Caco-2 (cell line): ENCODE data around the gene PCF11. TPM values are rescaled to one million over a fixed set of nuclear protein-coding genes. Genes with fewer than 3 reads are reported as not detected.
"Not testable (repeated sequence)": the region's sequence is repeated elsewhere in the genome, so short reads cannot be mapped to it uniquely, and the experiment has no call there.

Experiments
- BruUV-seq: library from RNA; stranded (reverse); fragments of 400-500 nt; replicated peaks from 2 replicates; lab custom pipeline; 2021; lab: Mats Ljungman, UMichigan
- CTCF ChIA-PET: fragments of 300-600 bp; sonication (Branson Sonifier 250); formaldehyde crosslinking; loops from one replicate; lab custom pipeline; 2022; ENCODE audit warnings: antibody characterized with exemption; lab: Charles Lee
- POLR2A ChIA-PET: fragments of 300-600 bp; sonication (Branson Sonifier 250); formaldehyde crosslinking; loops from one replicate; lab custom pipeline; 2022; ENCODE audit warnings: antibody characterized with exemption; lab: Charles Lee
- DNase-seq, 2 experiments: peaks; one replicate each; pipeline versions ENCODE4 v3.0.0 to v3.0.0-alpha.2; 2020 to 2022
- H3K27me3 ChIP-seq: replicated peaks from 2 replicates; pipeline ENCODE4 v1.6.0; 2011; ENCODE audit warnings: low read length; ENCODE audit not compliant: control insufficient read depth, insufficient read depth
- H3K36me3 ChIP-seq: 2 replicates; pipeline ENCODE4 v1.5.1; 2011; ENCODE audit warnings: low read length; ENCODE audit not compliant: control insufficient read depth, insufficient read depth
- H3K4me1 ChIP-seq: fragments of 250-450 bp; sonication (Bioruptor Pico); 2 replicates; pipeline ENCODE4 v1.5.1; 2020; ENCODE audit warnings: mild to moderate bottlenecking
- H3K4me3 ChIP-seq: 2 replicates; pipeline ENCODE4 v1.5.1; 2011; ENCODE audit warnings: low read depth, mild to moderate bottlenecking, control low read depth, low read length
- H3K9me3 ChIP-seq: fragments of 250-450 bp; sonication (Bioruptor Pico); 2 replicates; pipeline ENCODE4 v1.5.1; 2020; ENCODE audit warnings: mild to moderate bottlenecking, moderate library complexity
- H3K27ac Mint-ChIP-seq: one replicate; pipeline ENCODE4 v1.8.0; 2022; ENCODE audit warnings: mixed read lengths; ENCODE audit not compliant: unreplicated experiment
- H3K27me3 Mint-ChIP-seq: one replicate; pipeline ENCODE4 v1.8.0; 2022; ENCODE audit warnings: mixed read lengths; ENCODE audit not compliant: insufficient read depth, unreplicated experiment
- H3K36me3 Mint-ChIP-seq: one replicate; pipeline ENCODE4 v1.8.0; 2022; ENCODE audit warnings: mild to moderate bottlenecking, mixed read lengths; ENCODE audit not compliant: insufficient read depth, unreplicated experiment
- H3K4me1 Mint-ChIP-seq: one replicate; pipeline ENCODE4 v1.8.0; 2022; ENCODE audit warnings: low read depth, mixed read lengths; ENCODE audit not compliant: unreplicated experiment
- H3K4me3 Mint-ChIP-seq: one replicate; pipeline ENCODE4 v1.8.0; 2022; ENCODE audit warnings: mild to moderate bottlenecking, moderate library complexity, mixed read lengths; ENCODE audit not compliant: unreplicated experiment
- H3K9me3 Mint-ChIP-seq: one replicate; pipeline ENCODE4 v1.8.0; 2022; ENCODE audit warnings: mixed read lengths; ENCODE audit not compliant: unreplicated experiment
- intact Hi-C: fragments of 100-400 bp; cut with micrococcal nuclease; formaldehyde crosslinking; loops from one replicate; pipeline ENCODE4 v1.10.0; 2022; ENCODE audit not compliant: unreplicated experiment
- total RNA-seq: library from RNA; stranded (reverse); gene quantifications from 2 replicates; pipeline ENCODE4 v1.2.3, GENCODE V29; 2022
- TF ChIP-seq, protein P1 (sequence below), 2 experiments: fragments of 200-600 bp in 1 of 2; IDR thresholded peaks; 1 replicate in 1 of 2; 2 replicates in 1 of 2; pipeline versions ENCODE4 v1.5.1 to v1.8.0; 2011 to 2022; ENCODE audit warnings: antibody characterized with exemption in 1 of 2, control low read depth in 1 of 2, inconsistent platforms in 1 of 2, low read depth in 1 of 2, low read length in 1 of 2, mild to moderate bottlenecking in 1 of 2, moderate library complexity in 1 of 2; ENCODE audit not compliant: insufficient read depth in 1 of 2, severe bottlenecking in 1 of 2, unreplicated experiment in 1 of 2

The PCF11 gene
- total RNA-seq, 1 experiment from 2014 or later: 78.4 TPM

DNA sequence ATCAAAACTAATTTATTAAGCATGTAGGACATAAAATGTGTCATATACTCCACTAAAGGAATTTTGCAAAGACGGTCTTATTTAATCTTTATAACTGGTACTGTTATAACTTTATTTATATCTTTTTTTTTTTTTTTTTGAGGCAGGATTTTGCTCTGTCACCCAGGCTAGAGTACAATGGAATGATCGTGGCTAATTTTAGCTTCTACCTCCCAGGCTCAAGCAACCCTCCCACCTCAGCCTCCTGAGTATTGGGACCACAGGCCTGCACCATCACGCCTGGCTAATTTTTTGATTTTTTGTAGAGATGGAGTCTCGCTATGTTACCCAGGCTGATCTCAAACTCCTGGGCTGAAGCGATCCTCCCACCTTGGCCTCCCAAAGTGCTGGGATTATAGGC is 31.4 kb upstream of the PCF11 start:
- Mint-ChIP-seq H3K4me1 (no peaks in the 10 kb centered on the region), H3K9me3 (no peaks in the 10 kb centered on the region), H3K27me3 (no peaks in the 10 kb centered on the region), H3K27ac (no peak overlapping the region), H3K4me3 (no peak overlapping the region), H3K36me3 (no peaks in the 10 kb centered on the region)
- Histone ChIP-seq H3K9me3 (no peaks in the 10 kb centered on the region), H3K27me3 (no peaks in the 10 kb centered on the region), H3K4me3 (no peak overlapping the region), H3K36me3 (no peaks in the 10 kb centered on the region), H3K4me1 (no peaks in the 10 kb centered on the region)
- CTCF ChIA-PET: no interaction called here
- POLR2A ChIA-PET: no interaction called here
- intact Hi-C loops: no loop called here
- DNase-seq: no peak
- TF ChIP-seq, protein P1, sequence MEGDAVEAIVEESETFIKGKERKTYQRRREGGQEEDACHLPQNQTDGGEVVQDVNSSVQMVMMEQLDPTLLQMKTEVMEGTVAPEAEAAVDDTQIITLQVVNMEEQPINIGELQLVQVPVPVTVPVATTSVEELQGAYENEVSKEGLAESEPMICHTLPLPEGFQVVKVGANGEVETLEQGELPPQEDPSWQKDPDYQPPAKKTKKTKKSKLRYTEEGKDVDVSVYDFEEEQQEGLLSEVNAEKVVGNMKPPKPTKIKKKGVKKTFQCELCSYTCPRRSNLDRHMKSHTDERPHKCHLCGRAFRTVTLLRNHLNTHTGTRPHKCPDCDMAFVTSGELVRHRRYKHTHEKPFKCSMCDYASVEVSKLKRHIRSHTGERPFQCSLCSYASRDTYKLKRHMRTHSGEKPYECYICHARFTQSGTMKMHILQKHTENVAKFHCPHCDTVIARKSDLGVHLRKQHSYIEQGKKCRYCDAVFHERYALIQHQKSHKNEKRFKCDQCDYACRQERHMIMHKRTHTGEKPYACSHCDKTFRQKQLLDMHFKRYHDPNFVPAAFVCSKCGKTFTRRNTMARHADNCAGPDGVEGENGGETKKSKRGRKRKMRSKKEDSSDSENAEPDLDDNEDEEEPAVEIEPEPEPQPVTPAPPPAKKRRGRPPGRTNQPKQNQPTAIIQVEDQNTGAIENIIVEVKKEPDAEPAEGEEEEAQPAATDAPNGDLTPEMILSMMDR (IDR thresholded peaks at IDR 0.05; ENCODE audit: insufficient read depth in 1 of 2, low read depth in 1 of 2, low read length in 1 of 2, severe bottlenecking in 1 of 2, unreplicated experiment in 1 of 2): no peak
- no TSS peak for BruUV-seq

DNA sequence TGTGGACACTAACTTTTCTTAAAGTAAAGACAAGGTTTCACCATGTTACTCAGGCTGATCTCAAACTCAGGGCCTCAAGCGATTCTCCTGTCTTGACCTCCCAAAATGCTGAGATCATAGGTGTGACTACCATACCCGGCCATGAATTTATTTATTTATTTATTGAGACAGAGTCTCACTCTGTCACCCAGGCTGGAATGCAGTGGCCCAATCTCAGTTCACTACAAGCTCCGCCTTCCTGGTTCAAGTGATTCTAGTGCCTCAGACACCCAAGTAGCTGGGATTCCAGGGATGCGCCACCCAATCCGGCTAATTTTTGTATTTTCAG is 29.7 kb upstream of the PCF11 start:
- Mint-ChIP-seq H3K36me3 (no peaks in the 10 kb centered on the region), H3K9me3 (no peaks in the 10 kb centered on the region), H3K27me3 (no peaks in the 10 kb centered on the region), H3K4me1 (no peaks in the 10 kb centered on the region), H3K27ac (no peak overlapping the region), H3K4me3 (no peak overlapping the region)
- intact Hi-C loops: no loop called here
- BruUV-seq: no TSS peak
- Histone ChIP-seq H3K4me3 (no peak overlapping the region), H3K27me3 (no peaks in the 10 kb centered on the region), H3K4me1 (no peaks in the 10 kb centered on the region), H3K36me3 (no peaks in the 10 kb centered on the region), H3K9me3 (no peaks in the 10 kb centered on the region)
- ChIA-PET POLR2A (interaction anchor here (0.8 kb wide), 1 partner anchor 30 kb away, joined by 3 read pairs; the partner anchor contains the start of gene PCF11), CTCF (interaction anchor here (0.8 kb wide), 1 partner anchor 38 kb away, joined by 3 read pairs; no protein-coding TSS in a partner anchor)
- TF ChIP-seq, protein P1 (IDR thresholded peaks at IDR 0.05; ENCODE audit: insufficient read depth in 1 of 2, low read depth in 1 of 2, low read length in 1 of 2, severe bottlenecking in 1 of 2, unreplicated experiment in 1 of 2): no peak
- DNase-seq: no peak

DNA sequence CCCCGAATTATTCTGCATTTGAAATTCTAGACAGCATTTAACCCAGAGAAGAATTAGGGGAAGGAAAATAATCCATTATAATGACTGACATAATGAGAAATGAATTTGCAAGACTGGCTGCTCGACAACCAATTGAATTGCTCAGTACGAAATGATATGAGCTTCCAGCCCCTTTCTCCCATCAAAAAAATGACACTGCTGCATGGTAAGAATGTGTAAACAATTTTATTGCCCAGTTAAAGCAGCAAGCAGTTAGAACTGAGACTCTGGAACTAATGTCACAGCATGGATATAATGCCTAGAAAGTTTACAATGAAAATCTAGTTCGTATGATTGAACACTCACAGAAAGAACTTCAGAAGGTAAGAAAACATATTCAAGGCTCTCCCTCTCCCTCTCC is 24.7 kb upstream of the PCF11 start:
- no peaks in the 10 kb centered on the region for H3K36me3 Mint-ChIP-seq
- H3K4me1 Mint-ChIP-seq: no peaks in the 10 kb centered on the region

DNA sequence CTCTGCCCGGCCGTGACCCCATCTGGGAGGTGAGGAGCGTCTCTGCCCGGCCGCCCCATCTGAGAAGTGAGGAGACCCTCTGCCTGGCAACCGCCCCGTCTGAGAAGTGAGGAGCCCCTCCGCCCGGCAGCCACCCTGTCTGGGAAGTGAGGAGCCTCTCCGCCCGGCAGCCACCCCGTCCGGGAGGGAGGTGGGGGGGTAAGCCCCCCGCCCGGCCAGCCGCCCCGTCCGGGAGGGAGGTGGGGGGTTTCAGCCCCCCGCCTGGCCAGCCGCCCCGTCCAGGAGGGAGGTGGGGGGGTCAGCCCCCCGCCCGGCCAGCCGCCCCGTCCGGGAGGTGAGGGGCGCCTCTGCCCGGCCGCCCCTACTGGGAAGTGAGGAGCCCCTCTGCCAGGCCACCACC is 23.7 kb upstream of the PCF11 start:
- H3K36me3 ChIP-seq, H3K4me1 Mint-ChIP-seq, POLR2A ChIA-PET, CTCF ChIA-PET, H3K36me3 Mint-ChIP-seq, H3K27ac Mint-ChIP-seq, H3K4me3 ChIP-seq, H3K27me3 ChIP-seq, DNase-seq, H3K9me3 ChIP-seq, H3K9me3 Mint-ChIP-seq, H3K4me1 ChIP-seq, intact Hi-C loops, BruUV-seq, H3K27me3 Mint-ChIP-seq, H3K4me3 Mint-ChIP-seq: not testable (repeated sequence)

More for the DNA sequence above, 24.7 kb upstream of the PCF11 start:
- no peaks in the 10 kb centered on the region for H3K36me3 ChIP-seq
- TF ChIP-seq, protein P1 (IDR thresholded peaks at IDR 0.05; ENCODE audit: insufficient read depth in 1 of 2, low read depth in 1 of 2, low read length in 1 of 2, severe bottlenecking in 1 of 2, unreplicated experiment in 1 of 2): no peak
- Mint-ChIP-seq H3K4me3 (no peak overlapping the region), H3K9me3 (no peaks in the 10 kb centered on the region), H3K27ac (no peak overlapping the region), H3K27me3 (no peaks in the 10 kb centered on the region)
- H3K9me3 ChIP-seq: no peaks in the 10 kb centered on the region
- POLR2A ChIA-PET: interaction anchor here (0.6 kb wide), 1 partner anchor 25 kb away, joined by 3 read pairs; the partner anchor contains the start of gene PCF11
- CTCF ChIA-PET: no interaction called here
- no peaks in the 10 kb centered on the region for H3K27me3 ChIP-seq
- intact Hi-C loops: no loop called here
- no peaks in the 10 kb centered on the region for H3K4me1 ChIP-seq
- no peak overlapping the region for H3K4me3 ChIP-seq
- BruUV-seq: no TSS peak
- no peak for DNase-seq
